ENCODE results near the gene CLSTN3. TPM values are rescaled to one million over a fixed set of nuclear protein-coding genes. Genes with fewer than 3 reads are reported as not detected.

Gene CLSTN3
- total RNA-seq, 4 donors from 2014 or later = 35.0 to 120 (median 57.3) TPM

DNA sequence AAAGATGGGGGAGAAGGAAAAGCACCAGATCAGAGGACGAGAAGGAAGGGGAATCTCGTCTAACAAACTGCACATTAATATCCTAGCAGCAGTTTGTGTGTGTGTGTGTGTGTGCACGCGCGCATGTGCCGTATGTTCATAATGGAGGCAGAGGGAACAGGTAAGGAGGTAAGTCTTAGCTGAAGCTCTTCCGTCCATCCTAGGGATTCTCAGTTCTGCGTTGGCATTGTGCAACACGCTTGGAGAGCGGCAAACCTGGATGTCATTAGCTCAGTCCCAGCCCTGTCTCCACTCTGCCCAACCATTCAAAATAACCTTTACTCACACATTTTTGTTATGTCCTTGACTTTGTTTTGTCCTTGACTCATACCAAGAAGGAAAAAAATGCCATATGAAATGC is 36.3 kb upstream of the CLSTN3 start:
- no peak for DNase-seq
- Histone ChIP-seq H3K9me3 (no peaks in the 10 kb centered on the region), H3K4me3 (no peak overlapping the region), H3K27me3 (no peaks in the 10 kb centered on the region), H3K4me1 (peaks cover 0 to 5% (median 1%) of the 10 kb centered on the region in 4 donors), H3K27ac (no peak overlapping the region), H3K36me3 (peaks cover 0 to 9% (median 0%) of the 10 kb centered on the region in 3 donors)
- TF ChIP-seq POLR2A (IDR thresholded peaks at IDR 0.05) = no peak
- TF ChIP-seq, protein P1, sequence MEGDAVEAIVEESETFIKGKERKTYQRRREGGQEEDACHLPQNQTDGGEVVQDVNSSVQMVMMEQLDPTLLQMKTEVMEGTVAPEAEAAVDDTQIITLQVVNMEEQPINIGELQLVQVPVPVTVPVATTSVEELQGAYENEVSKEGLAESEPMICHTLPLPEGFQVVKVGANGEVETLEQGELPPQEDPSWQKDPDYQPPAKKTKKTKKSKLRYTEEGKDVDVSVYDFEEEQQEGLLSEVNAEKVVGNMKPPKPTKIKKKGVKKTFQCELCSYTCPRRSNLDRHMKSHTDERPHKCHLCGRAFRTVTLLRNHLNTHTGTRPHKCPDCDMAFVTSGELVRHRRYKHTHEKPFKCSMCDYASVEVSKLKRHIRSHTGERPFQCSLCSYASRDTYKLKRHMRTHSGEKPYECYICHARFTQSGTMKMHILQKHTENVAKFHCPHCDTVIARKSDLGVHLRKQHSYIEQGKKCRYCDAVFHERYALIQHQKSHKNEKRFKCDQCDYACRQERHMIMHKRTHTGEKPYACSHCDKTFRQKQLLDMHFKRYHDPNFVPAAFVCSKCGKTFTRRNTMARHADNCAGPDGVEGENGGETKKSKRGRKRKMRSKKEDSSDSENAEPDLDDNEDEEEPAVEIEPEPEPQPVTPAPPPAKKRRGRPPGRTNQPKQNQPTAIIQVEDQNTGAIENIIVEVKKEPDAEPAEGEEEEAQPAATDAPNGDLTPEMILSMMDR (IDR thresholded peaks at IDR 0.05) = no peak

DNA sequence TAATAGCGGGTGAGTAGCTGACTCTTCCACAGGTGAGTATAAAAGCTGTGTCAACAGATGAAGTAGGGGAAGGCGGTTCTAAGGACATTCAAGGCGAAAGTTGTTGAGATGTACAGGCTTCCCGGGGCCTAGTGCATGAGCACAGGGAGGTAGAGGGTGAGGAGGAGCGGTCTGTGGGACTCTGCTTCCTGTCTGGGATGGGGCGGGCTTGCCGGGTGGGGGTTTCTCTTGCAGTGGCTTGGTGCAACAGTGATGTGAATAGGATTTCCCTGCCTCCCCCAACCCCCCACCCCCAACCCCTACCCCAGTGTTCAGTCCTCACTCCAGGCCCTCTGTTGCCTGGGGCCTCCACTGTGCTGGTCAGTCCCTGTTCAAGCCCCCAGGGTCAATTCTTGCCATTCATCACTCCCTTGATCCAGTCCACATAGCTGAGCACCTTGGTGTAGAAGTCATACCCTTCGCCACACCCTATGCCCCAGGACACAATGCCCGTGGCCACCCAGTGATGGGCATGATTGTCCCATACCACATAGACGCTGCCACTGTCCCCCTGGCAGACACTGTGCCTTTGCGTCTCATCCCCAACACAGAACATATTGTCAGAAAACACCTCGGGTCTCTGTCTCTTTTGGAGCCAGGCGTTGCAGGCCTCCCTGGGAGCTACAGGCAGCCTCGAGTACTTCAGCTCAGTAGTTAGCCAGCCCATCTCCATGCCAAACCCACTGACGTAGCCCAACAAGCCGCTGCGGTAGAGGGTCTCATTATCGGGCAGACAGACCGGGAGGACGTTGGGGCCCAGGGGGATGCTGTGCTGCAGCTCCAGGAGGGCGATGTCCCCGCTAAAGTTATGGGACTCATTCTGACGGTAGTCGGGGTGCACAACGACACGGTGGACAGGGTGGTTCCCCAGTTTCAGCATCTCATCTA is 33.9 kb upstream of the CLSTN3 start:
- no peak overlapping the region for H3K27ac ChIP-seq

DNA sequence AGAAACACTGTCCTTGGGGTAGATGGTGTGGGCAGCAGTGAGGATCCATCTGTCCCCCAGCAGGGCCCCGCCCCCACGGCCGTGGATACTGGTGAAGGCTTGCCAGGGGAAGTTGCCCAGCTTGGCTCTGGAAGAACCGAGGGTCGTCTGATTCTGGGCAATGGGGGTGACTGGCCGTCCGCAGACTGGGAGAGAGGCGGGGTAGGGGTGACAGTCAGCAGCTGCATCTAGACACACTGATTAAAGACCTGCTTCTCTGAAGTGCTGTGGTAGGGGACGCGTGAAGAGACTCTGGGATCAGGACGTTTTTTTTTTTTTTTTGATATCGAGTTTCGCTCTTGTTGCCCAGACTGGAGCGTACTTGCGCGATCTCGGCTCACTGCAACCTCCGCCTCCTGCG is 33.2 kb upstream of the CLSTN3 start:
- Histone ChIP-seq H3K4me1 (peaks cover 0 to 5% (median 1%) of the 10 kb centered on the region in 4 donors), H3K27ac (no peak overlapping the region), H3K36me3 (peaks cover 0 to 18% (median 0%) of the 10 kb centered on the region in 3 donors), H3K9me3 (no peaks in the 10 kb centered on the region), H3K4me3 (no peak overlapping the region), H3K27me3 (no peaks in the 10 kb centered on the region)
- no peak for DNase-seq
- TF ChIP-seq, protein P1 (IDR thresholded peaks at IDR 0.05) = no peak
- TF ChIP-seq POLR2A (IDR thresholded peaks at IDR 0.05) = no peak

More for the DNA sequence above, 33.9 kb upstream of the CLSTN3 start:
- no peak for TF ChIP-seq POLR2A (IDR thresholded peaks at IDR 0.05)
- no peaks in the 10 kb centered on the region for H3K27me3 ChIP-seq
- H3K36me3 ChIP-seq = peaks cover 0 to 11% (median 0%) of the 10 kb centered on the region in 3 donors
- no peak overlapping the region for H3K4me3 ChIP-seq
- no peaks in the 10 kb centered on the region for H3K9me3 ChIP-seq
- H3K4me1 ChIP-seq = peaks cover 0 to 5% (median 1%) of the 10 kb centered on the region in 4 donors
- no peak for DNase-seq

DNA sequence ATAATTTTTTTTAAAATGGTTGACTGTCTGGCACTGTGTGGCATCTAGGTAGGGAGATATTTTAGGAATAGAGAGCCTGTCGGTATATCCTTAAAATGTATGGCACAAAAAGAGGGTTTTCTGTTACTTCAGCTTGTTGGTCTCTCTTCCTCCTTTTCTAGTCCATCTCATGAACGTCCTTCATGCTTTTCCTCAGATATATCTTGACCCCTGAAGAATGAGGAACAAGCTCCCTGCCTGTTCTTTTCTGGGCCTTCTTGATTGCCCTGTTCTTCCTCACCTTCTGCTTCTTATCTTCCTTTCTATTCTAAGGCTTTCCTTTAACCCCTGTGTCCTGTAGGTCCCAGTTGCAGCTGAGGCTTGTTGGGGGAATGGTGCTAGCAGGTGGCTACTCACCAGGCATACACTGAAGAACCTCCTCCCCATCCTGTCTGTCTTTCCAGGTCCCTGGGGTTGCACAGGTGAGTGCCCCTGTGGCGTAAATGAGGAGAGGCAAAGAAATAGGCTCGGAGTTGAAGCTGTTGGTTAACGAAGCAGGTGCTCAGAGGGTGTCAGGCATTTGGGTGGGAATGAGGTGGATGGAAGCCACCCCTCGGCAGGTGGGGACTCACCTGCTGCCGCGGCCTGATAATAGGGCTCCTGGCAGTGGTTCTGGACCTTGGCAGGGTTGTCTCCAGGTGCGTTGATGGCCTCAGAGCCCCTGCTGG is 30.7 kb upstream of the CLSTN3 start:
- Histone ChIP-seq H3K4me1 (no peaks in the 10 kb centered on the region), H3K36me3 (peaks cover 0 to 24% (median 0%) of the 10 kb centered on the region in 3 donors), H3K27ac (no peak overlapping the region), H3K4me3 (no peak overlapping the region), H3K27me3 (no peaks in the 10 kb centered on the region), H3K9me3 (no peaks in the 10 kb centered on the region)
- peak in 1 of 3 donors; percentile 35 for DNase-seq
- TF ChIP-seq, protein P1 (IDR thresholded peaks at IDR 0.05) = no peak
- no peak for TF ChIP-seq POLR2A (IDR thresholded peaks at IDR 0.05)

DNA sequence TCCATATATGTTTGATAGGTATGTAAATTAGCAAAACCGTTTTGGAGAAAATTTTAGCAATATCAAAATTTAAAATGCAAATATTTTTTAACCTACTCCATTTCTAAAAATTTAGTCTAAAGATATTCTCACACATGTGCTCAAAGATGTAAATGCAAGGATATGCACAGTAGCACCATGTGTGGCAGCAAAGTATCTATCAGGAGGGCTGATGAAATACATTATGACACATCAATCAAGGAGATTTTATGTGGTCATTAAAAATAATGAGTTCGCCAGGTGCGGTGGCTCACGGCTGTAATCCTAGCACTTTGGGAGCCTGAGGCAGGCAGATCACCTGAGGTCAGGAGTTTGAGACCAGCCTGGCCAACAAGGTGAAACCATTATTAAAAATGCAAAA is 29.9 kb upstream of the CLSTN3 start:
- no peaks in the 10 kb centered on the region for H3K9me3 ChIP-seq
- no peak overlapping the region for H3K4me3 ChIP-seq
- peaks cover 0 to 25% (median 0%) of the 10 kb centered on the region in 3 donors for H3K36me3 ChIP-seq
- no peaks in the 10 kb centered on the region for H3K4me1 ChIP-seq
- no peak overlapping the region for H3K27ac ChIP-seq
- H3K27me3 ChIP-seq = no peaks in the 10 kb centered on the region
- TF ChIP-seq POLR2A (IDR thresholded peaks at IDR 0.05) = no peak
- TF ChIP-seq, protein P1 (IDR thresholded peaks at IDR 0.05) = no peak
- DNase-seq = peak in 1 of 3 donors; percentile 4
